ENCODE data around the gene UQCC2. TPM values are rescaled to one million over a fixed set of nuclear protein-coding genes. Genes with fewer than 3 reads are reported as not detected.

UQCC2 gene
- total RNA-seq, 6 experiments from 2014 or later, result 109 to 167 (median 140) TPM

DNA sequence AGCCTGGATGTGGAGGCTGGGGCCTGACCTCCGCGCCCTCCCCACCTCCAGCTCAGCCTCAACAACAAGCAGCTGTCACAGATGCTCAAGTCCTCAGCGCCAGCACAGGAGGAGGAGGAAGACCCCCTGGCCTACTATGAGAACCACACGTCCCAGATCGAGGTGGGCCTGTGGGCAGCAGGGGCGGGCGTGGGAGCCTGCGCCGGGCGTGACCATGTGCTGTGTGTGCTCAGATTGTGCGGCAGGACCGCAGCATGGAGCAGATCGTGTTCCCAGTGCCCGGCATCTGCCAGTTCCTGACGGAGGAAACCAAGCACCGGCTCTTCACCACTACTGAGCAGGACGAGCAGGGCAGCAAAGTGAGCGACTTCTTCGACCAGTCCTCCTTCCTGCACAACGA, 23.5 kb downstream of the UQCC2 start:
- no peak for DNase-seq
- Mint-ChIP-seq H3K36me3 (ENCODE audit: low read depth) (peaks cover 29% of the 10 kb centered on the region), H3K27me3 (ENCODE audit: insufficient read depth) (peaks cover 2% of the 10 kb centered on the region), H3K27ac (no peak overlapping the region), H3K9me3 (no peaks in the 10 kb centered on the region), H3K4me3 (no peak overlapping the region), H3K4me1 (ENCODE audit: low read depth) (peaks cover 32% of the 10 kb centered on the region)
- TF ChIP-seq, protein P1, sequence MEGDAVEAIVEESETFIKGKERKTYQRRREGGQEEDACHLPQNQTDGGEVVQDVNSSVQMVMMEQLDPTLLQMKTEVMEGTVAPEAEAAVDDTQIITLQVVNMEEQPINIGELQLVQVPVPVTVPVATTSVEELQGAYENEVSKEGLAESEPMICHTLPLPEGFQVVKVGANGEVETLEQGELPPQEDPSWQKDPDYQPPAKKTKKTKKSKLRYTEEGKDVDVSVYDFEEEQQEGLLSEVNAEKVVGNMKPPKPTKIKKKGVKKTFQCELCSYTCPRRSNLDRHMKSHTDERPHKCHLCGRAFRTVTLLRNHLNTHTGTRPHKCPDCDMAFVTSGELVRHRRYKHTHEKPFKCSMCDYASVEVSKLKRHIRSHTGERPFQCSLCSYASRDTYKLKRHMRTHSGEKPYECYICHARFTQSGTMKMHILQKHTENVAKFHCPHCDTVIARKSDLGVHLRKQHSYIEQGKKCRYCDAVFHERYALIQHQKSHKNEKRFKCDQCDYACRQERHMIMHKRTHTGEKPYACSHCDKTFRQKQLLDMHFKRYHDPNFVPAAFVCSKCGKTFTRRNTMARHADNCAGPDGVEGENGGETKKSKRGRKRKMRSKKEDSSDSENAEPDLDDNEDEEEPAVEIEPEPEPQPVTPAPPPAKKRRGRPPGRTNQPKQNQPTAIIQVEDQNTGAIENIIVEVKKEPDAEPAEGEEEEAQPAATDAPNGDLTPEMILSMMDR (IDR thresholded peaks at IDR 0.05), result no peak

DNA sequence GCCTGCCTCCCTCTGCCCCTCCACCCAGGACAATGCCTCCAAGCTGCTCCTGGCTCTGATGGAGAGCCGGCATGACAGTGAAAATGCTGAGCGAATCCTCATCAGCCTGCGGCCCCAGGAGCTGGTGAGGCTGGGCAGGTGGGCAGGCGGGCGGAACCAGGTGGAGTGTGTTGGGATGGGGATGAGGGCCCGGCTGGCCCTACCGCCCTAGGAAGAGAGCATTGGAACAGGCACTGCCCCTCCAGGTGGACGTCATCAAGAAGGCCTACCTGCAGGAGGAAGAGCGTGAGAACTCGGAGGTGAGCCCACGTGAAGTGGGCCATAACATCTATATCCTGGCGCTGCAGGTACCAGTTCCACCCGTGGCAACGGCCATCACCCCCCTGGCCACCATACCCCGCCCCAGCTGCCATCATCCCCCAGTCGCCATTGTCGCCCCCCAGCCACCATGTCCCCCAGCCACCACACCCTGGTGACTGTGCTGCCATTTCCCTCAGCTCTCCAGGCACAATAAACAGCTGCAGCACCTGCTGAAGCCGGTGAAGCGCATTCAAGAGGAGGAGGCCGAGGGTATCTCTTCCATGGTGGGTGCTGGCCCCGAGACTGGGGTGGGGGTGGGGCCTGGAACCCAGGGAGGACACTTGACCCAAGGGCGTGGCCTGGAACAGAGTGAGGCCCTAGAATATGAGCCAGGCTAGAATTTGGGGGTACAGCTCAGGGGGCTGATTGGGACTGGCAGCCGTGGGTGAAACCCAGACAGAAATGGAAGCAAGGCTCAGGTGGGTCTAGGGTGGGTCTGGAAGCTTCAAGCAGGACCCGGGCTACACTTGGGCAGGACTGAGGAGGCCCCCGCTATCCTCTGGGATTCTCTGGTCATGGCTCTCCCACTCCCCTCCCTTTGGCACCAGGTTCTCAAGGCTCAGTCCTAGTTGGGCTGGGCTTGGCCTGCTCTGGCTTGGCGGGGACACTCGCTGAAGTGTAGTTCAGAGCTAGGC, 24.2 kb downstream of the UQCC2 start:
- TF ChIP-seq, protein P1 (IDR thresholded peaks at IDR 0.05), result no peak
- H3K27ac Mint-ChIP-seq, result no peak overlapping the region
- DNase-seq, result no peak
- H3K27me3 Mint-ChIP-seq (ENCODE audit: insufficient read depth), result peaks cover 2% of the 10 kb centered on the region
- H3K4me3 Mint-ChIP-seq, result no peak overlapping the region
- H3K36me3 Mint-ChIP-seq (ENCODE audit: low read depth), result peaks cover 29% of the 10 kb centered on the region
- no peaks in the 10 kb centered on the region for H3K9me3 Mint-ChIP-seq
- H3K4me1 Mint-ChIP-seq (ENCODE audit: low read depth), result peaks cover 25% of the 10 kb centered on the region

DNA sequence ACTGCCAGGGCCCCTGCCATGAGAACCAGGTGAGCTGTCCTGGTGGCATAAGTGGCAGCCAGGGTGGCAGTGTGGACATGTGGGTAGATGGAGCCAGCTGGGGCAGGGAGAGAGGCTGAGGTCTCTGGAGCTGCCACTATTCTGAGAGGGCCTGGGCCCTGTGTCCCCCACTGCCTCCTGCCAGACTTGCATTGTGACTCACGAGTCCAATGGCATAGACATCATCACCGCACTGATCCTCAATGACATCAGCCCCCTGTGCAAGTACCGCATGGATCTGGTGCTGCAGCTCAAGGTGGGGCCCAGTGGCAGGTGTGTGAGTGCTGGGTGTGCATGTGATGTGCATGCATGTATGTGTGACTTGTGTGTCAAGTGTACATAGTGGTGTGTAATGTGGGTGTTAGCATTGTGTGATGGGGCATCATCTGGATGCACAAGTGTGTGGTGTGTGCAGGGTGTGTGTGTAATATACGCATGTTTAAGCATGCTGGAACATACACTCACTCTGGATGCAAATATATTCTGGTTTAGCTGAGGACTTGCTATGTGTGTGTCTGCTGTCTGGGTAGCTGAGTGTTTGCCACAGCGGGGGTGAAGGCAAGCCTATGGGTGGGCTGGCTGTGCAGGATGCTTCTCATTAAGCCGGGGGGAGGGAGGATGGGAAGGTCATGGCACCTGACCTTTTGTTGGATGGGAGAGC, 25.1 kb downstream of the UQCC2 start:
- Mint-ChIP-seq H3K27ac (no peak overlapping the region), H3K36me3 (ENCODE audit: low read depth) (peaks cover 24% of the 10 kb centered on the region), H3K27me3 (ENCODE audit: insufficient read depth) (peaks cover 2% of the 10 kb centered on the region), H3K9me3 (no peaks in the 10 kb centered on the region), H3K4me1 (ENCODE audit: low read depth) (peaks cover 16% of the 10 kb centered on the region), H3K4me3 (no peak overlapping the region)
- no peak for DNase-seq
- TF ChIP-seq, protein P1 (IDR thresholded peaks at IDR 0.05), result no peak

DNA sequence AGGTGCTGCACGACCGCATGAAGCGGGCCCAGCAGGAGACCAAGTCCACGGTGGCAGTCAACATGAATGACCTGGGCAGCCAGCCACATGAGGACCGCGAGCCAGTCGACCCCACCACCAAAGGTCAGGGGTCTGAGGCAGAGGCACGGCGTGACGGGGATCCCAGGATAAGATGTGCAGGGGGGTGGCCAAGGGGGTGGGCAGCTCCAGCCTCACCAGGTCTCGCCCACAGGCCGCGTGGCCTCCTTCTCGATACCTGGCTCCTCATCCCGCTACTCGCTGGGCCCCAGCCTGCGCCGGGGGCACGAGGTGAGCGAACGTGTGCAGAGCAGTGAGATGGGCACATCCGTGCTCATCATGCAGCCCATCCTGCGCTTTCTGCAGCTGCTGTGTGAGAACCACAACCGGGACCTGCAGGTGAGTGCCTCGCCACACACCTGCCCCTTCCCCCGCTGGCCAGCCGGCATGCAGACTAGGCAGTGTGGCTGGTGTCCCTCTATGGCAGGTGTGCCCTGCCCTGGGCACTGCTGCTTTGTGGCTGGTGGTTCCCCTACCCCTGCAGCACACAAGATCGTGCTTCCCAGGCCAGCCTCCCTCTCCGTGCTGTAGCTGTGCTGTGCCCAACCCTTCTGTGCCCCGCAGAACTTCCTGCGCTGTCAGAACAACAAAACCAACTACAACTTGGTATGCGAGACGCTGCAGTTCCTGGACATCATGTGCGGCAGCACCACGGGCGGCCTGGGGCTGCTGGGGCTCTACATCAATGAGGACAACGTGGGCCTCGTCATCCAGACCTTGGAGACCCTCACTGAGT, 25.9 kb downstream of the UQCC2 start:
- peaks cover 17% of the 10 kb centered on the region for H3K36me3 Mint-ChIP-seq (ENCODE audit: low read depth)
- peaks cover 2% of the 10 kb centered on the region for H3K27me3 Mint-ChIP-seq (ENCODE audit: insufficient read depth)
- H3K27ac Mint-ChIP-seq, result no peak overlapping the region
- H3K4me1 Mint-ChIP-seq (ENCODE audit: low read depth), result peaks cover 9% of the 10 kb centered on the region; the same call in 1 of the 2 replicates
- H3K4me3 Mint-ChIP-seq, result no peak overlapping the region
- TF ChIP-seq, protein P1 (IDR thresholded peaks at IDR 0.05), result no peak
- DNase-seq, result no peak
- no peaks in the 10 kb centered on the region for H3K9me3 Mint-ChIP-seq

DNA sequence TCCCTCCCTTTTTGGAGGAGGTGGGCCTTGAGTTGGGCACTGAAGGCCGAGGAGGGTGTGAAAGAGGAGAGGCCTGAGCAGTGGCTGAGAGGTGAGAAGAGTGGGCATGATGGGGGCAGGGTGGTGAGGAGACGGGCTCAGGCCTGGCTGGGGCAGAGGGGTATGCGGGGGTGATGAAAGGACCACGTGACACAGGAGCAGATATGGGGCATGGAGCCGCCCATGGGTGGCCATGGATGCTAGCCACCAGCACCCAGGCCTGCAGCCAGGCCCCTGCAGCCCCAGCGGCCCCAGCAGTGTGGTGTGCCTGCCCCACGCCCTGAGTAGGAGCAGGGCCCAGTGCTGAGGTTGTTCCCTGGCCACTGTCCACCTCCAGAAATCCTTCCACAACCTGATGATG, 26.5 kb downstream of the UQCC2 start:
- H3K36me3 Mint-ChIP-seq (ENCODE audit: low read depth), result peaks cover 22% of the 10 kb centered on the region
- no peak overlapping the region for H3K27ac Mint-ChIP-seq
- TF ChIP-seq, protein P1 (IDR thresholded peaks at IDR 0.05), result no peak
- H3K4me3 Mint-ChIP-seq, result no peak overlapping the region
- H3K9me3 Mint-ChIP-seq, result no peaks in the 10 kb centered on the region
- H3K27me3 Mint-ChIP-seq (ENCODE audit: insufficient read depth), result peaks cover 2% of the 10 kb centered on the region
- peaks cover 9% of the 10 kb centered on the region; the same call in 1 of the 2 replicates for H3K4me1 Mint-ChIP-seq (ENCODE audit: low read depth)
- no peak for DNase-seq
